HG03108 (cell line): Measurements from ENCODE around the gene AUTS2.

Source experiments
- ATAC-seq: cut with Tn5 transposase; IDR thresholded peaks from one replicate; pipeline ENCODE4 v1.9.1; 2021; ENCODE audit warnings: moderate library complexity; ENCODE audit not compliant: unreplicated experiment

AUTS2 gene

DNA sequence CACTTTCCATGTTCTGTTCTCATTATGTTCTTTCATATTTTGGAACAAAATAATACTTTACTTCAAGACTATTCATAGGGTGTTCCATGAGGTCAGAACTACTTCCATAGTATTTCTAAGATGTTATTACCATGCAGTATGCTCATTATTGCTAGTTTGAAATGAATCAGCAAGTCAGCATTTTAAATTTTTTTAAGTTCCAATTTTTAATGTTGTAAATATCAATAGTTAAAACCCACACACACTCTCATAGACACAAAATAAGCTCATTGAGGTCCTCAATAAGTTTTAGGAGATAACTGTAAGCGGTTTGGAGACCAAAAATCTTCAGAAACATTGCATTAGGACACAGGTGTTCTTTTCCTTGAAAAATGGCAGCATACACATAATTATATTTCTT lies 550.7 kb downstream of the AUTS2 start:
- ATAC-seq: no peak

DNA sequence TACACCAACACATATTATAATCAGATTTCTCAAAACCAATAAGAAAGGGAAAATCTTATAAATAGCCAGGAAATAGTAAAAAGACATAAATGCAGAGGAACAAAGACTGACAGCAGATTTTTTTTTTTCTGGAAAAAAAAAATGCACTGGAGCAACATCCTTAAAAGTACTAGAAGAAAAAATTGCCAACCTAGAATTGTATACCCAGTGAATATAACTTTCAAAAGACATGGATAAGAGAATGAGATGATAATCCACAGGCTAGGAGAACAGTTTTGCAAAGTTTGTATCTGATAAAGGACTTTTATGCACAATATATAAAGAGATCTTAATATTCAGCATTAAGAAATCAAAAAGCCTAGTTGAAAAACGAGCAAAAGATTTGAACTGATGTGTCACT lies 554.0 kb downstream of the AUTS2 start:
- no peak for ATAC-seq

DNA sequence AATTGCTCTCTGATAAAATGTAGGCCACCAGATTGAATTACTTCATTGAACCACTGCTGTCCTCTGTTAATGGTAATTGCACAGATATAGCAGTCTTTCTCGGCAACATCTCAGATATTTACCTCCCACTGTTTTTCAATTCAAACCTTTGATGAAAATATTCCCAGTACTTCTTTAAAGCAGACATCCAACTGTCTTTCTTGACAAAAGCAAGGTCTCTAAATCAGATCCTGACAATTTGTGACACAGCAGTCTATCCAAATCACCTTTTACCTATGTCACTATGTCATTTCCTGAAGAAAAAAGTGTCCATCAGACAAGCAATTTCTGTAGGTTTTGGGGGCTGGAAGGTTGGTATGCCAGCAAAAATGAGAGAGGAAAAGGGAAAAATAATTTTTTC lies 555.7 kb downstream of the AUTS2 start:
- no peak for ATAC-seq

DNA sequence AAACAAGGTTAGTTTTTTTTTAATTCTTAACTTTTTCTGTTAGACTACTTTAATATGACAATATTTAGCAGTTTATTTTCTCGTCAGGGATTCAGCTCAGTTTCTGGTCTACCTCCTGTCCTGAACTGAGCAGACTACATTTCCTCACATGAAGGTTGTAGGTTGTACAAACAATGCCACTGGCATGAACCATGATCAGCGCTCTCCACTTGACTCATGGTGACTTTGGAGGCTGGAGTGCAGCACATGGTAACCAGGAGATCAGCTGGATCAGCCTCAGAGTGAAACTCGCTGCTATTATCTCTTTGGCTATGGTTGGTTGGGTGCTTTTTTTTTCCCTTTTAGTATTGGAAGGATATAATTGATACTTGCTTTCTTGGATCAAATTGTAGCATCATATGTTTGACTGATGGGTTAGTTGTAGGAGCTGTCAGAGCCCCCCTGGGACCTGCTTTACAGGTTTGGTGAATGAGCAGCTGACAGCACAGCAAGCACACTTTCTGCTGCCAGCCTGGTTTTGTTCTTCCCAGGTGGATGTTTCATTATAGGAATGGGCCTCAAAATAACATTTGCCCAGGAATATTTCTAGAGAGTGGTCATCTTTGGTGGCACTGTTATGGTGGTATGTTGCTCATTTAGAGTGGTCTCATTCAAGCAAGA lies 556.4 kb downstream of the AUTS2 start:
- ATAC-seq: no peak

DNA sequence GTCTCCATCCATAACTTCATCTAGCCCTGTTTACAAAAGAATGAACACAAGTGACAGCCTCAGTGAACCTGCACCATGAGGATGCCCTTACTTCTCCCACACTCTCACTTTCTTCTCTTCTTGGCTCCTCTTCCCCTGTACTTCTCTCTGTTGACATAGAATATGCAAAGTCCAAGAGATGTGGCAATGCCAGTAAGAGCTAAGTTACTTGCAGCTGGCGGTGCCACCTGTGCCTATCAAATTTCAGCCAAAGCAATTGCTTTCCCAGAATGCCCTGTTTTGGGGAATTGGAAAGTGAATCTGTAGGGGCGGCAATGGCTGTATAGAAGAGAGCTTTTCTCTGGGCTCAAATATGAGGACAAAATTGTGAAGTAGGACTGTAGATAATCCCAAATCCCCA lies 557.8 kb downstream of the AUTS2 start:
- ATAC-seq: no peak

DNA sequence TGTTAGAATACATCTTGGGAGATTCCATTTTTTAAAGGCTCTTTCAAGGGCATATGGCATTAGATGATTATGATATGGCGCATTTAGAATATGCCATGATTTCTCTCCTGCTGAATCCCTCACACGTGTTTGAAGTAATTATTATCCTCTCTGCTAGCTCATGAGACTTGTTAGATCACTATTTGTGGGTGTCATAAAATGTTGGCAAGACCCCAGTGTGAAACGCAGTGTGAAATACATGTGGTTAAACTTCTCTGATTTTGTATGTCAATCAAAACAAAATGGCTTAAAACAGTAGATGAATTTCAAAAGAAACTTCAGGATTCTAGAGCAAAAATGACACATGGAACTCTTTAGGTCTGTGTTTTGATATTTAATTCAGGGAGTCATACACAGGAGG lies 560.8 kb downstream of the AUTS2 start:
- no peak for ATAC-seq

DNA sequence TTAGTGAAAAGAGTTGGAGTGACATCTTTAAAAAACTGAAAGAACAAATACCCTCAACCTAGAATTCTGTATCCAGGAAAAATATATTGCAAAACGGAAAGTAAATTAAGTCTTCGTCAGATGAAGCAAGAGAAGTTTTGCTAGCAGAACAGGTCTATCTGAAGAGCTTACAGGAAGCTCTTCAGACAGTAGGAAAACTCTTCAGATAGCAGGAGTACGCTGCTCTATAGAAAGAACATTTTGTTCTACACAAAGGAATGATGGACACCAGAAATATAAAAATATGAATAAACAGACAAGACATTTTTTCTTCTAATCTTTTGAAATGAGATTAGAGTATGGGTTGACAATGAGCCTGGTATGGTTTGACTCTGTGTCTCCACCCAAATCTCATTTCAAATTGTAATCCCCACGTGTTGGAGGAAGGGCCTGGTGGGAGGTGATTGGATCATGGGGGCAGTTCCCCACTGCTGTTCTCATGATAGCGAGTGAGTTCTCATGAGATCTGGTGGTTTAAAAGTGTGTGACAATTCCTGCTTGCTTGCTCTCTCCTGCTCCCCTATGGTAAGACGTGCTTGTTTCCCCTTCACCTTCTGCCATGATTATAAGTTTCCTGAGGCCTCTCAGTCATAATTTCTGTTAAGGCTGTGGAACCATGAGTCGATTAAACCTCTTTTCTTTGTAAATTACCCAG lies 567.3 kb downstream of the AUTS2 start:
- ATAC-seq: no peak

DNA sequence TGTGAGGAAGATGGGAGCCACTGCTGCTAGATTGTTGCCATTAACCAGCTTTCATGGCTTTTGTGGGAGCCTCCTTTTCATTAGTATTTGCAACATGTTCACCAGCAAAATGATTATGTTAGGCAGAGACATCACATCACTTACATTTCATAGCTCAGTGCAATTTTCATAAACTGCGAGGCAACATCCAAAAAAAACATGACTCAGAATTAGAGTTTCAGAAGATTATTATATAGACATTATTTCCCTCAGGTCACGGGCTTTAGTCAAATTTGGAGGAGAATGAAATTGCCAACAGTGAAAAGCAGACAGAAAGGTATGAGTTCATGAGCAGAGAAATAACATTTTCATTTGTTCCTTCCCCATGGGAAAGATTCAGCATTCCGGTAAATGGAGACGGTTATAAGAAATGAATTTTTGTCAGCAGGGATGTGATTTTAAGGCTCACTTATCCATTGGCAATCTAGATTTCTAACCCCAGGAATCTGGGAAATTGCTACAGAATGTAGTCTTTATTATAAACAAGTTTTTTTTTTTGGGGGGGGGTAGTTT lies 573.2 kb downstream of the AUTS2 start:
- no peak for ATAC-seq

DNA sequence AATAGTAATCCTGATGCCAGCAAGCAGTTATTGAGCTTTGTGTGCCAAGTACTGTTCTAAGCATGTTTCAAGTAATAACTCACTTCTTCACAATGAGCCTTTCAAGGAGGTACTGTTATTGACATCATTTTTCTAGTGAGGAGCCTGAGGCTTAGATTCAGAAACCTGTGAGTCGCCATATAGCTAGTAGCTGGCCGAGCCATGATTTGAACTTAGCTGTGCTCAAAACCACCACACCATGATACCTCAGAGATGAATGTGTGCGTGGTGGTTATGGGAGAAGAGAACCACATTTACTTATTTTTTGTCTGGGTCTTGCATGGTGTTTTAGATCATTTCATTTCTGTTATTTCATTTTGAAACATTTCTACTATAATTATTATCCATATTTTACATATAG lies 578.9 kb downstream of the AUTS2 start:
- no peak for ATAC-seq

DNA sequence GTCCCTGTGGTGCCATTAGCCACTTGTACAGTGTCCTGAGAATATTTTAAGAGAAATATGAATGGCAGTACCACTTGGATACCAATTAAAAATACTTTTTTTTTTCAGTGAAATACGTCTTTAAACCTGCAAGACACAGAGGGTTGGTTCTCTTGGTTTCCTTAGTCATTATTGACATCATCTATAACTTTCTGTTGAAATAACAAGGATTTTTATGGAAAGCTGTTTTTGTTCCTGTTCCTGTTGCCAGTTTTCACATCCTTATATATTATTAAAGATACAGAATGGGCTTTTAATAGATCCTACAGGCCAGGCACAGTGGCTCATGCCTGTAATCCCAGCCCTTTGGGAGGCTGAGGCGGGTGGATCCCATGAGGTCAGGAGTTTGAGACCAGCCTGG lies 579.9 kb downstream of the AUTS2 start:
- ATAC-seq: no peak

DNA sequence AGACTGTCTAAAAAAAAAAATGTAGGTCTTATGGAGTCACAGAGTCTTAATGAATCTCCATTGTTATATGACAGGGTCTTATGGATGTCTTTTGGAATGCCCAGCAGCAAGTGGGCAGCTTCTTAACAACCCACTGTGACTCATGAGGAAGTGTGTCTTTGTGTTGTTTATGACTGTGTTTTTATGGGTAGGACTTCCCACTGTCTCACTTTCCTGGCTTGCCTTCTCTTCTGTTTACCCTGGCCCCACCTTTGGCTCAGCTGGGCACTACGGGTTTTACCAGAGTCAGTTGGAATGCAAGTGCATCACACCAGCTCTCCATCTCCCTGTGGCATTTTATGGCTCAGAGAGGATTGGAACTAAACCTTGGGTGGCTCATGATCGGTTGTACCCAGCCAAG lies 580.5 kb downstream of the AUTS2 start:
- ATAC-seq: no peak

DNA sequence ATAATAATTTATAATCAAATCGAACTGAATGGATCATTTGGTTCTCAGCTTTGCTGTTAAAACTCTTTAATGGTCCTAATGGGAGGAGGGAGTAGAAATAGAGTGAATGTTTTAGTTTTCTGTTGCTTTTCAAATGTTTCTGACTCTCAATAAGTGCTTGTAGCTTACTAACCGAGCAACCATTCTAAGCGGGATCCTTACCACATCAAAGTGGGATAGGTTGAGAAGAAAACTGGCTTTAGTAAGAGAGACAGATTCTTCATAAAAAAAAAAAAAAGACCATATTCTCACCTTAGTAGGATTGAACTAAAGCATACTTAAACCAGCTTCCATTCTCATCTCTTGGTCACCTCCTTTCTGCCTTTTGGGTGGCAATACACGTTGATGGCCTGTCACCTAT lies 584.2 kb downstream of the AUTS2 start:
- ATAC-seq: no peak

DNA sequence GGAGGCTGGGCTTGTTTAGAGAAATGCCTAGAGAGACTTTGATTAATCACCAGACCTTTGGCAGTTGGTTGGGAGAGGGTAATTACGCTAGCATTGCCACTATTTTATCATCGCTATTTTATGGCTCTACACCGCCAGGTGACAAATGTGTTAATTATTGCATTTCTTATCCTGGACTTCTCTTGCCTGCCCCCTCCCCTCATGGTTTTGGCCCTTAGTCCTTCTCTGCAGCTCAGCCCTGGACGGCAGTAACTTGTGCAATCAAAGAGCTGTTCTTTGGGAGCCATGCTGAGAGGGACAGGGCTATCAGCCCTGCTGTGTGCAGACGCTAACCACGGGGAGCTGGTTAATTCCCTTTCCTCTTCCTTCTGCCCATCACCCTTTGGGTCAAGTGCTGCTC lies 585.0 kb downstream of the AUTS2 start:
- no peak for ATAC-seq

DNA sequence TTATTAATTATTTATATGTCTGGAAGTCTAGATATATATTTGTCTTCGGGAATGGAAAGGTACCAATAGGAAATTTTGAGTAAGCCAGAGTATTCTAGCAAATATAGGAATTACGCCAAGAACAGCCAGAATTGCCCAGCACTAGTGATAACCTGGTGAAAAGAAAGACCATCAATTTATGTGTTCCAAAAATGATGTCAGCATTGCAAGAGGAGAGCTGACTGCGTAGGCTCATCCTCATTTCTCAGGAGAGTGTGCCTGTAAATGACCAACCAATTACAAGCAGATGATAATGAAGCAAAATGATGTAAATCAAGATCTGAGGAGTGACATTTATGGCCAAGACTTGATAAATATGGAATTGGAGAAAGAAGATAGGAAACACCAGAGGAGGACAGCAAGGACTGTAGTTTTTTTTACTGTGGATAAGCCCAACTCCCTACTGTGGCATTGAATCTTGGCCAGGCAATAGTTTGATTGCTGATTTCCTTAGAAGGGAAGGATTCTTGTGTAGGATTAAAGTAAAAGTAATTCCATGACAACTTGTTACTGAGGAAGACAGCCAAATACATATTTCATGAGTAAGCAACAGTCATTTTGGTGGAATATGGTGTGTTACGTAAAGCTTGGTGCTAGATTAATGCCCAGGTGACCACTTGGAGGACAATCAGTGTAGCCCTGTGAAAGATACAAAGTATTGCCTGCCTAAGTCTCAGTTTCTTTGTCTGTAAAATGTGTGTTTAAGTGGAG lies 590.8 kb downstream of the AUTS2 start:
- no peak for ATAC-seq

DNA sequence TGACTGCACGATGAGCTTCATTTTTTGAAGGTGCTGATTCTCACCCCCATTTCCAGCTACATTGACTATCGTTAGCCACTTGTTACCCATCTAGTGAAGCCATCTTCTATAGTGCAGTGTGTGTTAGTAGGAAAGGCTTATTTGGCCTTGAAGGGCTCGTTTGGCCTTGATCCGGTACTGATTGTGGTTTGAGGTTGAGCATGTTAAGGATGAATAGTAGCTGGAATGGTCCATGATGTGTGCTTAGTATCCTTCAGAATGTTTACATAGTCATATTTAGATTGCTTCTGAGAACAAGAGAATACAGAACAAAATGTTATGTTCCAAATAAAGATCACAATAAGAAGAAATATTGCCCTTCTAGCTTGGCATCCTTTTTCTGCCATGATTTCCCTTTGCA lies 591.5 kb downstream of the AUTS2 start:
- ATAC-seq: no peak

DNA sequence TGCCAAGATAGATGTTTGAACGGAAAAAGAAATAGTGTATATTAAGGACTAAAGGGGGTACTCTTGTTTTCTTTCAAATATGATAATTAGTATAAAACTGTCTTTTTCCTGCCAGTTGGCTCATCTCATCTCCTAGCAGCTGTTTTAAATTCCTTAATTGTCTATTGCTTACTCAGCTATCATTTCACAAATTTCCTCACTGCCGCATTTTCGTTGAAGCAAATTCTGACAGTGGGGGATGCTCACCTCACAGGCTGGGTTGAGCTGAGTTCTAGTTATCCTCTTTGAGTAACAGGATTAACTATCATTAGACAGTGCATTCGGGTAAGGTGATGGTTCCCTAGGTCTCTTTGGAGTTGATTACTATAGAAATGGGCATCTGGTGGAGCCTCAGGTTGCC lies 592.0 kb downstream of the AUTS2 start:
- no peak for ATAC-seq

DNA sequence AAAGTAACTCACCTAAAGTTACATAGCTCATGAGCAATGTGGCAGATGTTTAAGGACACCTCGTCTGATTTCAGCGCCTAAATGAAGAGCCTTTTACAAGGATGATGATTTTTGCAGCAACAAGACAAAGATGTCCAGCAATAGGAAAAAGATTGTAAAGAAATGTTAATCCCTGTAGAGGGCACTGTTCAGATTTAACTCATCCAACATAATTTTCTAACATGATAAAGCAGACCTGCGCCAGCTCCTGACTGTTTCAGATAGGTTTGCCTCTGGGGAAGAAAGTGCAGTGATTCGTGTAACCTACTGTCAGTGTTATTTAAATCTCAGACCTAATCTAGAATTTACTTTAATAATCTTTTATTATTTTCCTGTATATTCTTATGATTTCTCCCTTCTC lies 595.2 kb downstream of the AUTS2 start:
- ATAC-seq: no peak

DNA sequence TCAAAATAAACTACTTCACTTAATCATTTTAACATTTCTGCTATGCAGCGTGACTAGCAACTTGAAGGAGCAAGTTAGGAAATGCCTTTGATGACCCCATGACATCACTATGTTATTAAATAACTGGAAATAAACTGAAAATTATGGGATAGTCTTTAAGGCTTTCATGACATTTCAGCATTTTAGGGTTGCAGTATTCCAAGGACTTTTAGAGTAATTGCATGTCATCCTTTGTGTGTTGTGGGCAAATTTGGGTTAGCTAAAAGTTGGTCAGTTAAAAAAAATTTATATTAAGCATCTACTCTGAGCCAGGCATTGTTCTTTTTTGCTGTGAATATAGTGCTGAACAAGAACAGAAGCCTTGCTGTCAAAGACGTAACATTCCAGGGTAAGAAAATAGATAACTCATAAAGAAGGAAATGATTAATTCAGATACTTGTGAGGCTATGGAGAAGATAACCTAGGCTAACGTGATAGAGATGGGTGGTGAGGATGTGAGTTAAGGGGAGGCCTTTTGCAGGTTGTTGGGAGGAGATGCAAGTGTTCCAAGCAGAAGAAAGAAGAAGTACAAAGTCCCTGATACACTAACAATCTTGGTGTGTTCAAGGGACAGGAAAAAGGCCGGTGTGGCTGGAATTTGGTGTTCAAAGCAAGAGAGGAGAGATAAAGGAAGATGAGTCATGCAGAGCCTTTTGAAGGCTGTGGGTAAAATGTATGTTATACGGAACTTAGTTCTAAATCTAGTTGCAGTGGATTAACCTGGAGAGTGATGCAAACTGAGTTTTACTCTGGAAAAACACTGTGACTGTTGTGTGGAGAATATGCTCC lies 610.2 kb downstream of the AUTS2 start:
- no peak for ATAC-seq

DNA sequence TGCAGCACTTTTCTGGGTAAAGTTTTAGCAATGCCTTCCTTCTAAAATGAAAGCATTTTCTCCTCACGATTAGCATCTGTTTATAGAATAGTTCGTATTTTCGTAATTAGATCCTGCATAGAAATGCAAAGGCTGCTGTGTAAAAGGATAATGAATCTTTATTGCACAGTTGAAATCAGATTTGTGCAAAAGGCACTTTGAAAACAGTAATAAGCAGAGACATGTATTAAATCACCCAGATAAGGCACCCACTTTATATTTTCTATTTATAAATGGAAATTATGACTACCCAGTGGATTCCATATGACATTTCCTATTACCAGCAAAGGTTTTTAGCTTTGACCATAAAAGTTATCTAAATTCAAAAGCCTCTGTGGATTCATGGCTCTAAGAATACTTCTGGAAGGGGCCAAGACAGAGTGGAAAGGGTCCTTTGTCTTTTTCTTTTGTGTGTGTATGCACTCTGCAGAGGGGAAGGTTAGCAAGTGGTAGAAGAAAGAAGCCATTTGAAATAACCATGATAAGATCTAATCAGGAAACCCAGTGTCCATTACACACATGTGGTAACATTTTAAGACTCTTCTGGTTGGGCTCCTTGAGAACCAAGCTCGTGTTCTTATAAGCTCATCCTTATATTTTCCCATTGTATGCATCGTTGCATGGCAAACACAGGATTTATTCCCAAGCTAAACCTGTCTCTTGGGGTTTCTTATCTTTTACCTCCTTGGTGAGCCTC lies 612.1 kb downstream of the AUTS2 start:
- ATAC-seq: no peak

DNA sequence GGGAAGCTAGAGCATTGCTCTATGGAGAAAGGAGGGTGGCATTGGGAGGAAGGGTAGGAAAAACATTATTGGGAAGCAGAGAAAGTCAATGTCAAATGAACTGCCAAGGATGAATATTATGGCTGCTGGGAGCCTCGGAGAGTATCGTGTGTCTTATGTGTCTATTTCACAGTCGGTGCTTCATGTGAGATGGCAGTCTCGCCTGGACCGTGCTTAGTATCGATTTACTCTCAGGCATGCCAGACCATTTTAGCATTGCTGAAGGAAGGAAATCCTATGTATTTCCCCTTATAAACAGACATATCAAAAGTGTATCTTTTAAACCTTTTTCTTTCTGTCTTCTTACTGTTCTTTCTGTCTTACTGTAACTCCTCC lies 612.6 kb downstream of the AUTS2 start:
- no peak for ATAC-seq

DNA sequence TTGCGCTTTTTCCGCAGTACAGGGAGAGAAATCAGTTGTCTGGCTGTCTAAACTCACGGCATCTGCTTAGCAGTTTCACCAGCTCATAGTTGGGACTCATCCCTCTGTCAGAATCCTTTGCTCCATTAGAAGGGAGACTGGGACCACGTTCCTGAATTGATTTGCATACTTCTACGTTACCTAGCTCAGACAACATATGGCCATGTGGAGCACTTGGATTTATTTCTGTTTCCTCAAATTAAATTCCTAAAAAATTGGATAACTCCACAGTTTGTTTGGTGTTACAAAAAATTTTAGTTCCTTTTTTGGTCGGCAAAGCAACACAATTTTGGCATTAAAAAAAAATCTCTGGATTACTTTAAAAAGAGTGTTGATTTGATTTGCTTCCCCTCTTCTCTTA lies 614.0 kb downstream of the AUTS2 start:
- no peak for ATAC-seq
